PFSK-1 (cell line): ENCODE measurements around the gene MYH10.

Experiments used
- FOXP2 ChIP-seq: optimal IDR thresholded peaks from 2 replicates; pipeline ENCODE3; 2011; ENCODE audit warnings: borderline replicate concordance, control low read depth, inconsistent platforms; ENCODE audit not compliant: insufficient read depth; ENCODE audit errors: extremely low read length, extremely low read depth
- POLR2AphosphoS5 ChIP-seq: IDR thresholded peaks from 2 replicates; pipeline ENCODE4 v1.6.1; 2012; ENCODE audit warnings: low read depth, mild to moderate bottlenecking, control low read depth, low read length, moderate library complexity
- SIN3A ChIP-seq: IDR thresholded peaks from 2 replicates; pipeline ENCODE4 v1.6.1; 2012; ENCODE audit warnings: mild to moderate bottlenecking, low read length, moderate library complexity, borderline replicate concordance; ENCODE audit not compliant: insufficient read depth
- TAF1 ChIP-seq: IDR thresholded peaks from 2 replicates; pipeline ENCODE4 v1.6.1; 2012; ENCODE audit warnings: low read length, control low read depth, borderline replicate concordance; ENCODE audit not compliant: insufficient read depth
- TF ChIP-seq, protein P1 (sequence below), 2 experiments: IDR thresholded peaks; 2 replicates each; pipeline versions ENCODE4 v1.6.1 to v1.8.0; 2011 to 2012; ENCODE audit warnings: low read depth in 2 of 2, low read length in 2 of 2, control low read depth in 1 of 2, inconsistent platforms in 1 of 2, mild to moderate bottlenecking in 1 of 2, moderate library complexity in 1 of 2; ENCODE audit not compliant: insufficient read depth in 1 of 2

MYH10 gene

GRCh38 chr17:8576559-8577294, 53.8 kb downstream of the MYH10 start:
- TF ChIP-seq POLR2AphosphoS5 = no peak
- no peak for TF ChIP-seq SIN3A
- no peak for TF ChIP-seq TAF1
- TF ChIP-seq FOXP2 = no peak
- TF ChIP-seq, protein P1, sequence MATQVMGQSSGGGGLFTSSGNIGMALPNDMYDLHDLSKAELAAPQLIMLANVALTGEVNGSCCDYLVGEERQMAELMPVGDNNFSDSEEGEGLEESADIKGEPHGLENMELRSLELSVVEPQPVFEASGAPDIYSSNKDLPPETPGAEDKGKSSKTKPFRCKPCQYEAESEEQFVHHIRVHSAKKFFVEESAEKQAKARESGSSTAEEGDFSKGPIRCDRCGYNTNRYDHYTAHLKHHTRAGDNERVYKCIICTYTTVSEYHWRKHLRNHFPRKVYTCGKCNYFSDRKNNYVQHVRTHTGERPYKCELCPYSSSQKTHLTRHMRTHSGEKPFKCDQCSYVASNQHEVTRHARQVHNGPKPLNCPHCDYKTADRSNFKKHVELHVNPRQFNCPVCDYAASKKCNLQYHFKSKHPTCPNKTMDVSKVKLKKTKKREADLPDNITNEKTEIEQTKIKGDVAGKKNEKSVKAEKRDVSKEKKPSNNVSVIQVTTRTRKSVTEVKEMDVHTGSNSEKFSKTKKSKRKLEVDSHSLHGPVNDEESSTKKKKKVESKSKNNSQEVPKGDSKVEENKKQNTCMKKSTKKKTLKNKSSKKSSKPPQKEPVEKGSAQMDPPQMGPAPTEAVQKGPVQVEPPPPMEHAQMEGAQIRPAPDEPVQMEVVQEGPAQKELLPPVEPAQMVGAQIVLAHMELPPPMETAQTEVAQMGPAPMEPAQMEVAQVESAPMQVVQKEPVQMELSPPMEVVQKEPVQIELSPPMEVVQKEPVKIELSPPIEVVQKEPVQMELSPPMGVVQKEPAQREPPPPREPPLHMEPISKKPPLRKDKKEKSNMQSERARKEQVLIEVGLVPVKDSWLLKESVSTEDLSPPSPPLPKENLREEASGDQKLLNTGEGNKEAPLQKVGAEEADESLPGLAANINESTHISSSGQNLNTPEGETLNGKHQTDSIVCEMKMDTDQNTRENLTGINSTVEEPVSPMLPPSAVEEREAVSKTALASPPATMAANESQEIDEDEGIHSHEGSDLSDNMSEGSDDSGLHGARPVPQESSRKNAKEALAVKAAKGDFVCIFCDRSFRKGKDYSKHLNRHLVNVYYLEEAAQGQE (IDR thresholded peaks at IDR 0.05; ENCODE audit: insufficient read depth in 1 of 2, low read depth in 2 of 2, low read length in 2 of 2) = no peak

DNA sequence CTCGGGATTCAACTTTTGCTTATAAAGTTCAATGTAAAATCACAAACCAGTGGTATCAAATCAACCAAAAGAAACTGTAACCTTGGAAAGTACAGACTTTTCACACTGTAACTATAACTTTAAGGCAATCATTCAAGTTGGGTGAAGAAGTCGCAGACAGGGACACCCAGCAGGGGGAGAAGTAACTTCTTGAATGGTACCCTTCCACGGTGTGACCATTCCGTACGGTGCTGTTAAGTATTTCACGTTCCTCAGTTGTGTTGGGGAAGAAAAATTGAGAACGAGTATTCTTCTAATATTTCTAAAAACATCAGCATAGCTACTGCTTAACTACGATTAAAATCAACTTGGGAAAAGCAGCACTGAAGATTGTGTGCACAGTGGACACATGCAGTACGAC, 55.8 kb downstream of the MYH10 start:
- no peak for TF ChIP-seq FOXP2
- TF ChIP-seq SIN3A = no peak
- no peak for TF ChIP-seq POLR2AphosphoS5
- TF ChIP-seq, protein P1 (IDR thresholded peaks at IDR 0.05; ENCODE audit: insufficient read depth in 1 of 2, low read depth in 2 of 2, low read length in 2 of 2) = no peak
- TF ChIP-seq TAF1 = no peak

DNA sequence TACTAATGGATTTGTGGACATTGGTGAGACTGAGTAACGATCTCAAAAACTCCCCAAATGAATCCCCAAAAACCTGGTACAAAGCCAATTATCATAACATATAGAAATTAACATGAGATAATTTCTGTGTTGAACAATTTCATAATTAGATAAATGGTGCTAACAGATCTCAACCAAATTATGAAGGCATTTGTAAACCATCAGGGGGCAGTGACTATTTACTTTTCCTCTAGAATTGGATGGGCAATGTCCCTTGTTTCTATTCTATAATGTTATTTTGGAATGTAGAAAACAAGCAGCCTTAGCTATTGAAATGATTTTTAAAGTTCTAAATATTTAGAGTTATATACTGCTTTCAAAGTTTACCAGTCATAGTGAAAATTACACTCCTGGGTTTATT, 57.8 kb downstream of the MYH10 start:
- TF ChIP-seq TAF1 (no peak), SIN3A (no peak), FOXP2 (no peak), POLR2AphosphoS5 (no peak)
- TF ChIP-seq, protein P1 (IDR thresholded peaks at IDR 0.05; ENCODE audit: insufficient read depth in 1 of 2, low read depth in 2 of 2, low read length in 2 of 2) = no peak

DNA sequence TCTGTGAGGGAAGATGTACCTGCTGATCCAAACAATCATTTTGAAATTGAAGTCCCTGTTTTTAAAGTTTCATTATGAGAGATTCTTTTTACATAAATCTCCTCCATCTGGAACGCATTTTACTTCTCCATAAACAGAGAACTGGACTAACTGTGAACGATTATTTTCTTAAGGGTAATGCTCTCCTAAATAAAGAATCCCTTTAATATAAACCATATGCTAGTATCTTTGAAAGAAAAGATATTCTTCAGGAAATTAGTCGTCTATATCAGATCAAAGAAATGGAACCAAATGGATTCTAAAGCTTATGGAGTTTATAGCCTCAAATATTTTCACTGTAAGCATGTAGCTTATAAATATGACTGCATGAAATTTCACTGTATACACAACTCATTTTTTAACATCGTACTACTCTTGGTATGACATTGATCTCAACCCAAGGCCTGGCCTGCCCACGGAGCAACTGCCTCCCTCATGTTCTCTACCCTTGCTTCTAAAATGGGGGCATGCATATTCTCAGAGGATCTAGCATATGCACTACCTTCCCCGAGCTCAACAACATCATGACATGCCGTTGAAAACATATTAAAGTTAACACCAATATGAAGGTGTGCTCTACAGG, 66.4 kb downstream of the MYH10 start:
- TF ChIP-seq SIN3A (no peak), POLR2AphosphoS5 (no peak), TAF1 (no peak)
- TF ChIP-seq, protein P1 (IDR thresholded peaks at IDR 0.05; ENCODE audit: insufficient read depth in 1 of 2, low read depth in 2 of 2, low read length in 2 of 2) = no peak
